Stimulated activated CD4-positive, alpha-beta T cell treated with anti-CD3 and anti-CD28 coated beads, Interleukin-12 subunit alpha, Interleukin-12 subunit beta, amount 100 ng/mL, for 48 hours (primary cell): Measurements from ENCODE around the gene MAP3K5.
"Not testable (repeated sequence)": the region's sequence is repeated elsewhere in the genome, so short reads cannot be mapped to it uniquely, and the experiment has no call there.

ENCODE experiments used
- DNase-seq, 3 donors: peaks; one replicate each; pipeline ENCODE4 v3.0.0-alpha.2; 2020; ENCODE audit warnings: low read depth in 2 of 3, low spot score in 1 of 3

The MAP3K5 gene

DNA sequence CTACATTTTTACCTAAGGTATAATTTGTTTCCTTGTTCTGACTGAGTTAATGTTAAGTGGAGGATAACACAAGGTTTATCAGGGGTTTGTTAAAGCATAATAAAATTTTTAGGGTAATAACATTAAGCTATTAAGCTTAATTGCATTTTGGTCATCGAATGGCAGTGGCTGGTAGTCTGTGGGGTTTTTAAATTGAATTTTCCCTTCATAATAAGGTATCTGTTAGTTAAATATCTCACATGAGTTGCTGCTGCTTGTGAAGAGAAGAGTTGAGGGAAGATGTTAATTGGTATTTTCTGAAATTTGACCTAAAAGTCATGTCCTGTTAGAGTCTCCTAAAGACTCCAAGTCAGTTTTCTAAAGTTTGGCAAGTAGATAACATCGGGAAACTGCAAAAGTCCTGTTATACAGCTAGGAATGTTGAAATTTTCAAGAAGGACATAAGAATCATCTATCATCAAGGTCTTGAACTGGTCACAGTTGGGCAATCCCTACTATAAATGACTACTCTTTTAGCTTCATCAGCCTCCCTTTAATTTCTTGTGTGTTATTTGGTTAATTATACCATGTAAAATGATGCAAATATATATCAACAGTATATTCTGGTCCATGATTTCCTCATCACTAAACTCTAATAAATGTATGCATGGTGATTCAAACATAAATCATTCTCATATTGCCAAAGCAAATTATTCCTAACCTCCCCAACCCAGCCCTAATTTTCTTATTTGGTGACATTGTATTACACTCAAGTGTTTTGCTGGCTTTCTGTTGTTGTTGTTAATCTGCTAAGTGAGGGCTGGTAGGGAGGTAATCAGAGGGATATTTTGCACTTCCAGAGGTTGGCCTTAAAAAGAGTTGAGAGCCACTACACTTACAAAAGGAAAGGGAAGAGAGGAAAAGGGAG is 64.0 kb downstream of the MAP3K5 start:
- no peak for DNase-seq

DNA sequence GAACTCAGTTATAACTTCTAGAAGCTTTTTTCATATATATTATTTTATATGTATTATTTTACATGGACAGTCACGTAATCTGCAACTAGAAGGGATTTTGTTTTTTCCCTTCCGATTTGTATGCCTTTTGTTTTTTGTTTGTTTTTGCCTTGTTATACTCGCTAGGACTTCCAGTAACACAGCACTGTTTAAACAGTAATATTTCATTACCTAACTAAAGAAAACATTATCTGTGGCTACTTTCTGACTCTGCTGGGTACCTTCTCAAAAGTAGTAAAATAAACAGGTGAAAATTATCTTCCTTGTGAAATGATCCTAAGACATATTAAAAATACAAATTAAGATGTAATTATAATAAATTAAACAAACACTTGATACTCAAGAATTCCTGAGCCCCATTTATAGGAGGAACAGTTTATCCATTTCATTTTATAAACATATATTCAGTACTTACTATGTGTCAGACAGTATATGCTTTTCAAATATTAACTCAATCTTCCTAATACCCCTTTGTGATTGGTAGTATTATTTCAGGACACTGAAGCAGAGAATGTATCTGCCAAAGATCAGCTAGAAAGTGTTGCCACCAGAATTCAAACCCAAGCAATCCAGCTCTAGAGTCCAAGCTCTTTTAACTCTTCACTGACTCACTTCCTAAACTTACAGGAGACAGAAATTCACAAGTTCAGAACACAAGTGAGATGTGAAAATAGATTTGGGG is 65.3 kb downstream of the MAP3K5 start:
- DNase-seq = no peak

DNA sequence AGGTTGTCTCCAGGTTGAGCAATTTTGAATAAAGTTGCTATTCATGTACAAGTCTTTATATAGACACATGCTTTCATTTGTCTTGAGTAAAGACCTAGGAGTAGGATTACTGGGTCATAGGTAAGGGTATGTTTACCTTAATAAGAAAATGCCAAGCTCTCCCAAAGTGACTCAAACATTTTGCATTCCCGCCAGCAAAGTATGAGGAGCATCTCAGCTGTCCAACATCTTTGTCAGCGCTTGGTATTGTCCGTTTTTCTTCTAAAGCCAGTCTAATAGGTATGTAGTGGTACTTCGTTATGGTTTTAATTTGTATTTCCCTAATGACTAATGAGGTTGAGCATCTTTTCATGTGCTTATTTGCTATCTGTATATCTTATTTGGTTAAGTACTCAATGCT is 67.2 kb downstream of the MAP3K5 start:
- DNase-seq = no peak

DNA sequence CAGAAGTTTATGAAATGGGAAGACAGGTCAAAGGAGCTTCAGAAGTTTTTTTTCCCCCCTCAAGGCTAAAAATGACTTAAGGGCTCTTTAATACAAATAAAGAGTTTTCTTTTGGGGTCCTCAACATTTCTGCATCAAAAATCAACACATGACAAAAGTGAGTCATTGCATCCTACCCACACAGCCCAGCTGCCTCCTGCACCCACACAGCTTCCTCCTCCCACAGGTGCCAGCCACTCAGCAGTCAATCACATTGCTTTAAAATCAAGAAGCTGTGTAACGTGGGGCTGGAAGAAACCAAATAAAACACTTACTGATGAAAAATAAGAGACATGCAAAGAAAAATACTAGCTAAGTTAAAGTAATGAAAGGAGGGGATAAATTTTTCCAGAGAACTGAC is 68.5 kb downstream of the MAP3K5 start:
- DNase-seq = no peak

- no peak for DNase-seq
Observed at GRCh38 chr6:136721467-136721866, 70.8 kb downstream of the MAP3K5 start.

GRCh38 chr6:136720045-136720770 is 72.1 kb downstream of the MAP3K5 start:
- no peak for DNase-seq

GRCh38 chr6:136719280-136720044 is 72.8 kb downstream of the MAP3K5 start:
- no peak for DNase-seq

GRCh38 chr6:136718476-136718875 is 73.8 kb downstream of the MAP3K5 start:
- no peak for DNase-seq

- DNase-seq = no peak
Observed at GRCh38 chr6:136717716-136717990, 74.6 kb downstream of the MAP3K5 start.

GRCh38 chr6:136716917-136717715 is 75.2 kb downstream of the MAP3K5 start:
- DNase-seq = no peak

DNA sequence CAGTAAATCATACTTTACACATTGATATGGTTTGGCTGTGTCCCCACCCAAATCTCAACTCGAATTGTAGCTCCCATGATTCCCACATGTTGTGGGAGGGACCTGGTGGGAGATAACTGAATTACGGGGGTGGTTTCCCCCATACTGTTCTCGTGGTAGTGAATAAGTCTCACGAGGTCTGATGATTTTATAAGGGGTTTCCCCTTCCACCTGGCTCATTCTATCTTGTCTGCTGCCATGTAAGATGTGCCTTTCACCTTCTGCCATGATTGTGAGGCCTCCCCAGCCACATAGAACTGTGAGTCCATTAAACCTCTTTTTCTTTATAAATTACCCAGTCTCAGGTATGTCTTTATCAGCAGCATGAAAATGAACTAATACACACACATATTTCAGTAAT is 79.6 kb downstream of the MAP3K5 start:
- DNase-seq = not testable (repeated sequence)

DNA sequence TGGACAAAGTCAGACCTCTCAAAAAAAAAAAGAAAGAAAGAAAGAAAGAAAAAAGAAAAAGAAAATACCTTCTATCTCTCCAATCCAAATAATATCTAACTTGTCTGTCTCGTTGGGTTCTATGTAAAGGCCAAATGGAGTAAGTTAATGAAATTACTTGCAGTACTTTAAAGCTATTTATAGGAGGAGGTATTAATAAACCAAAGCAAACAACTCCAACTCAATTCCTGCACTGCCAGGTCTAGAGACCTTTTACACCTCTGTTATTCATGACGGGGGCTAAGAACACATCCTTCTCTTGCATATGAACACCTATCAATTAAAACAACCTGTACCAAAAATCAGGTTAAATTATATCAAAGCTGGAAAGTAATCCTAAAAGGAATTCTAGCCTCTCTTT is 80.6 kb downstream of the MAP3K5 start:
- DNase-seq = no peak

- DNase-seq = no peak
Observed at GRCh38 chr6:136710877-136711552, 81.3 kb downstream of the MAP3K5 start.

DNA sequence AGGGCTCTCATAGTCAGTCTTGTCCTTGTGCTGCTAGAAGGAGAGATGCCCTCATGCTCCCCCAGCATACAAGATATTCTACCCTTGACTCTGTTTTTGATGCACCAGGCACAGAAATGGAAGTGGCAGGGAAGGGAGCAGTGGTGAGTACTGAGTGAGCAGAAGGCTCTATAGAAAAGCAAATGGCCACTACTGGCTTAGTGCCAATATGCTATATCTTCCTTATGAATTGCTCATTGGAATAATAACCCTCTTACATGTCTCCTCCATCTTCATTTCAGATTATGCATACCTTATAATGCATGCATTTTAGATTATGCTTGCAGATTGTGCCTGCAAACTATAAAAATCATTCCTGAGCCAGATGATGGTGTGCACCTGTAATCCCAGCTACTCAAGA is 82.8 kb downstream of the MAP3K5 start:
- no peak for DNase-seq

GRCh38 chr6:136706430-136706829 is 85.8 kb downstream of the MAP3K5 start:
- no peak for DNase-seq

GRCh38 chr6:136703331-136703865 is 88.9 kb downstream of the MAP3K5 start:
- DNase-seq = no peak

GRCh38 chr6:136701045-136701444 is 91.2 kb downstream of the MAP3K5 start:
- no peak for DNase-seq

DNA sequence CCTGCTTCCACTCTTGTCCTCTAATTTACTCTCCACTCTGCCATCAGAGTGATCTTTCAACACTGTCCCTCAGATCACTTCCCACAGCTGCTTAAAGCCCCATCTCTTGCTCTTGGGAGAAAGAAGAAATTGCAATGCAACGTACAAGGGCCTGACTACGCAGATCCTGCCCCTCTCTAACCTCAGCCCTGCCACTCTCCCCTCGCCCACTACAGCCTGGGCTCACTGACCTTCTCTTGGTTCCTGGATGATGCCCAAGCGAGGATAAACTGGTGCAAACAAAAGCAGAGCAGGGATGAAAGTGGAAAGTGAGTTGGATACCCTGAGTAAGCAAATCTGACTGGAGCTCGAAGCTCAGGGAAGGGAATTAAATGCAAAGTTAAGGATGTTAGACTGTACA is 92.9 kb downstream of the MAP3K5 start:
- DNase-seq = no peak

DNA sequence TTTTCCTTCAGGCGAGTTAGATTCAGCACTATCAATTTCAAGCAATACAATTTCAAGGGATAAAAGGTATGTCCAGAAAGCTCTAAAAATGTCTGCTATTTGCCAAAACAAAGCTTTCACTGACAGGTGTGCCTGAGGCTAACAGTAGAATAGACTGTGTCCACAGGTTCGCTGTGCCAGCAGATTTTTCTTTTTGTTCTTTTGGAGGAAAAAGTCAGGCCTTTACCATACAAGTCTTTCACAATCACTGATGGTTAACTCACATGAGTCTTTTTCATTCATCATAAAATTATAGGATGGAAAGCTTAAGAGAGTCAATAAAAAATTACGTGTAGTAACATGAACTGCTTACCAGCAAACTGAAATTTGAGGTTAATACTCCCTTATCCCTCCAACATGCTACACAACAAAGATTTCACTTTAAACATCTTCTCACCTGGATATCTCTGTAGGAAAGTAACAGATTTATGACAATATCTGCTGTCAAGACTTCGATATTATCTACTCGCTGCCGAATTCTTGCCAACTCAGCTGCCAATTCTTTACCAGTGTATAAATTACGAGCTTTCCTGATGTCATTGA is 95.4 kb downstream of the MAP3K5 start:
- no peak for DNase-seq
